22Rv1 (cell line): ENCODE data around the gene WDR83.

Experiments
- H3K27ac ChIP-seq: fragments of 450-650 bp; 2 replicates; pipeline ENCODE4 v1.5.1; 2017
- CTCF ChIP-seq: fragments of 450-650 bp; IDR thresholded peaks from 2 replicates; pipeline ENCODE4 v1.5.1; 2017; ENCODE audit warnings: mild to moderate bottlenecking
- ZFX ChIP-seq: fragments of 450-650 bp; IDR thresholded peaks from 2 replicates; pipeline ENCODE4 v1.6.1; 2017; ENCODE audit warnings: antibody characterized with exemption, borderline replicate concordance

WDR83 gene

GRCh38 chr19:12695997-12696365 lies 29.4 kb downstream of the WDR83 start:
- TF ChIP-seq CTCF (no peak), ZFX (no peak)
- peak overlapping the region; percentile 78 for H3K27ac ChIP-seq

GRCh38 chr19:12696366-12697335 lies 30.0 kb downstream of the WDR83 start, which contains the start of gene FBXW9:
Gene FBXW9 (minus strand): TSS chr19:12696631. CDS start chr19:12696581, 50 bp downstream.
- peak within 1 kb of the TSS; percentile 78 for H3K27ac ChIP-seq
- TF ChIP-seq CTCF (no peak), ZFX (no peak)

GRCh38 chr19:12697425-12697824 lies 30.8 kb downstream of the WDR83 start:
- H3K27ac ChIP-seq = peak overlapping the region; percentile 78; the same call in 1 of the 2 replicates

- H3K27ac ChIP-seq = peak overlapping the region; percentile 22; the same call in 1 of the 2 replicates
- TF ChIP-seq CTCF (no peak), ZFX (no peak)
Measured at GRCh38 chr19:12698138-12698537, 31.5 kb downstream of the WDR83 start.

- no peak overlapping the region for H3K27ac ChIP-seq
Measured at GRCh38 chr19:12701596-12702282, 35.1 kb downstream of the WDR83 start.

GRCh38 chr19:12703046-12703445 lies 36.4 kb downstream of the WDR83 start:
- H3K27ac ChIP-seq = no peak overlapping the region
- TF ChIP-seq ZFX (no peak), CTCF (no peak)

More at GRCh38 chr19:12701596-12702282, 35.1 kb downstream of the WDR83 start:
- TF ChIP-seq CTCF (no peak), ZFX (no peak)

GRCh38 chr19:12705169-12705568 lies 38.6 kb downstream of the WDR83 start:
- TF ChIP-seq CTCF (no peak), ZFX (no peak)
- no peak overlapping the region for H3K27ac ChIP-seq
